HepG2 (cell line): Measurements from ENCODE around the gene PSAP. TPM values are rescaled to one million over a fixed set of nuclear protein-coding genes. Genes with fewer than 3 reads are reported as not detected.

Source experiments
- ATAC-seq: fragments of 200-7000 bp; cut with Tn5 transposase; 3 replicates; pipeline ENCODE4 v1.9.1; 2020; ENCODE audit warnings: mild to moderate bottlenecking, moderate library complexity
- BruUV-seq: library from RNA; stranded (reverse); fragments of 400-500 nt; replicated peaks from 2 replicates; lab custom pipeline; 2021; lab: Mats Ljungman, UMichigan
- CTCF ChIA-PET: fragments of 300-600 bp; formaldehyde crosslinking; extraction: SDS; loops from one replicate; lab custom pipeline; 2021; ENCODE audit warnings: low total read pairs, inconsistent platforms, low intra/inter-chr PET ratio; lab: Yijun Ruan, JAX
- POLR2A ChIA-PET: fragments of 350-600 bp; sonication (Branson Sonifier 250); formaldehyde crosslinking; loops from one replicate; lab custom pipeline; 2020; ENCODE audit warnings: antibody characterized with exemption, inconsistent platforms; lab: Yijun Ruan, JAX
- DNase-seq: peaks from one replicate; pipeline ENCODE4 v3.0.0-alpha.2; 2015; ENCODE audit warnings: low spot score
- FAIRE-seq: peaks from 3 replicates; lab custom pipeline; 2011; peaks lifted over from hg19 to GRCh38; lab: Jason Lieb, UNC
- H2AFZ ChIP-seq: one replicate; pipeline ENCODE4 v1.6.1; 2011; ENCODE audit warnings: low read length, inconsistent platforms
- H3K27ac ChIP-seq: fragments of 300-600 bp; 3 replicates; pipeline ENCODE4 v1.8.0; 2011; ENCODE audit warnings: mixed run types, mild to moderate bottlenecking, mixed read lengths, low read length, inconsistent platforms; ENCODE audit not compliant: insufficient read depth; ENCODE audit errors: extremely low read length
- H3K27me3 ChIP-seq, 2 experiments: fragments of 200-600 bp in 1 of 2; 2 replicates in 1 of 2; 3 replicates in 1 of 2; pipeline versions ENCODE4 v1.6.0 to v1.8.0; 2011; ENCODE audit warnings: low read length in 2 of 2, mild to moderate bottlenecking in 2 of 2, moderate library complexity in 2 of 2, inconsistent platforms in 1 of 2; ENCODE audit not compliant: insufficient read depth in 2 of 2, control insufficient read depth in 1 of 2
- H3K36me3 ChIP-seq, 2 experiments: fragments of 200-600 bp in 1 of 2; replicated peaks in 1 of 2; 2 replicates in 1 of 2; 3 replicates in 1 of 2; pipeline versions ENCODE4 v1.5.1 to v1.8.0; 2011; ENCODE audit warnings: low read length in 2 of 2, inconsistent platforms in 1 of 2; ENCODE audit not compliant: insufficient read depth in 2 of 2, control insufficient read depth in 1 of 2
- H3K4me1 ChIP-seq: 2 replicates; pipeline ENCODE4 v1.5.1; 2012; ENCODE audit warnings: low read length, inconsistent platforms; ENCODE audit not compliant: insufficient read depth
- H3K4me2 ChIP-seq: 2 replicates; pipeline ENCODE4 v1.6.0; 2011; ENCODE audit warnings: low read depth, low read length, inconsistent platforms
- H3K4me3 ChIP-seq, 3 experiments: fragments of 200-600 bp in 1 of 3; sonication (generic), shearing (Covaris generic) in 1 of 3; replicated peaks in 1 of 3; 2 replicates each; pipeline ENCODE4 v1.5.1; 2011 to 2016; ENCODE audit warnings: low read length in 3 of 3, inconsistent platforms in 2 of 3, low read depth in 2 of 3, mild to moderate bottlenecking in 2 of 3, control low read depth in 1 of 3, mixed read lengths in 1 of 3; ENCODE audit not compliant: insufficient read depth in 1 of 3
- H3K79me2 ChIP-seq: one replicate; pipeline ENCODE4 v1.6.1; 2011; ENCODE audit warnings: low read length, inconsistent platforms; ENCODE audit not compliant: insufficient read depth
- H3K9ac ChIP-seq: 2 replicates; pipeline ENCODE4 v1.6.0; 2011; ENCODE audit warnings: mild to moderate bottlenecking, low read depth, low read length, inconsistent platforms; ENCODE audit not compliant: insufficient read depth
- H3K9me3 ChIP-seq: 2 replicates; pipeline ENCODE4 v1.5.1; 2012; ENCODE audit warnings: mild to moderate bottlenecking, low read length
- H4K20me1 ChIP-seq: 2 replicates; pipeline ENCODE4 v1.6.0; 2011; ENCODE audit warnings: inconsistent platforms, mild to moderate bottlenecking, low read length, moderate library complexity; ENCODE audit not compliant: insufficient read depth
- CBX2 ChIP-seq, 2 experiments: fragments of 200-600 bp in 1 of 2; sonication (generic); formaldehyde crosslinking in 1 of 2; IDR thresholded peaks; 2 replicates each; pipeline versions ENCODE4 v1.7.0 to v1.8.1; 2018 to 2022; ENCODE audit warnings: low read depth in 2 of 2, low read length in 1 of 2, mild to moderate bottlenecking in 1 of 2, missing genetic modification reagents in 1 of 2
- FOXK1 ChIP-seq: sonication (generic); formaldehyde crosslinking; IDR thresholded peaks from 2 replicates; pipeline ENCODE4 v1.4.0; 2020; ENCODE audit warnings: low read depth, missing genetic modification reagents, borderline replicate concordance
- GATAD2A ChIP-seq: IDR thresholded peaks from 2 replicates; pipeline ENCODE4 v1.6.1; 2016
- HNF4A ChIP-seq: sonication (generic); formaldehyde crosslinking; IDR thresholded peaks from 2 replicates; pipeline ENCODE4 v1.4.0; 2020; ENCODE audit warnings: missing genetic modification reagents
- NKX3-1 ChIP-seq: sonication (generic); formaldehyde crosslinking; IDR thresholded peaks from 2 replicates; pipeline ENCODE4 v1.5.0; 2020; ENCODE audit warnings: missing genetic modification reagents
- PAF1 ChIP-seq: IDR thresholded peaks from 2 replicates; pipeline ENCODE4 v1.6.1; 2016; ENCODE audit warnings: missing genetic modification reagents, missing compliant biosample characterization
- PREB ChIP-seq: sonication (generic); formaldehyde crosslinking; IDR thresholded peaks from 2 replicates; pipeline ENCODE4 v1.4.0; 2020; ENCODE audit warnings: missing genetic modification reagents
- ZBTB3 ChIP-seq: sonication (generic); formaldehyde crosslinking; IDR thresholded peaks from 2 replicates; pipeline ENCODE4 v1.4.0; 2020; ENCODE audit warnings: low read depth, mild to moderate bottlenecking, moderate library complexity, missing genetic modification reagents, borderline replicate concordance
- ZNF180 ChIP-seq: sonication (generic); formaldehyde crosslinking; IDR thresholded peaks from 2 replicates; pipeline ENCODE4 v1.4.0; 2020; ENCODE audit warnings: low read depth, missing genetic modification reagents, borderline replicate concordance
- ZNF574 ChIP-seq: sonication (generic); formaldehyde crosslinking; IDR thresholded peaks from 2 replicates; pipeline ENCODE4 v1.4.0; 2020; ENCODE audit warnings: missing genetic modification reagents
- WGBS: methylation state at CpG from one replicate; pipeline ENCODE4 v1.1.6; 2017; ENCODE audit warnings: low lambda C conversion rate; 5-methylcytosine and 5-hydroxymethylcytosine counted together
- in situ Hi-C: cut with HindIII; loops from 2 replicates; pipeline ENCODE4 v1.10.0; 2017; ENCODE audit warnings: low pct_unique_long_range_greater_than_20kb; ENCODE audit not compliant: extremely low pct_ligation_motif_present
- intact Hi-C: fragments of 100-400 bp; cut with micrococcal nuclease; formaldehyde crosslinking; loops from one replicate; pipeline ENCODE4 v1.10.0; 2022; ENCODE audit not compliant: unreplicated experiment
- polyA plus RNA-seq, 8 experiments: library from polyadenylated mRNA; depleted of rRNA in 3 of 8; stranded (reverse) in 7 of 8; unstranded in 1 of 8; fragments of >200 nt; fragmentation: Illumina TruSeq in 4 of 8; extraction: Trizol in 4 of 8; gene quantifications; 2 replicates each; pipeline versions ENCODE4 v1.2.1 to v1.2.3, GENCODE V29; 2011 to 2016; ENCODE audit warnings: low read depth in 4 of 8, missing spikeins in 1 of 8, mixed read lengths in 1 of 8; ENCODE audit not compliant: insufficient read depth in 1 of 8
- total RNA-seq, 5 experiments: library from RNA; depleted of rRNA; stranded (reverse); fragments of >200 nt; fragmentation: Illumina TruSeq; extraction: Trizol; gene quantifications; 2 replicates each; pipeline ENCODE4 v1.2.3, GENCODE V29; 2016; ENCODE audit warnings: low read depth in 1 of 5
- TF ChIP-seq, protein P1 (sequence below): sonication (generic); formaldehyde crosslinking; conservative IDR thresholded peaks from 2 replicates; pipeline ENCODE4 v1.4.0; 2020; ENCODE audit warnings: missing genetic modification reagents

The PSAP gene
- total and polyA plus RNA-seq, 2 of the 13 experiments (the other 11 are each of a cell fraction or from before 2014, with no cell fraction given) = 323 to 643 TPM

DNA sequence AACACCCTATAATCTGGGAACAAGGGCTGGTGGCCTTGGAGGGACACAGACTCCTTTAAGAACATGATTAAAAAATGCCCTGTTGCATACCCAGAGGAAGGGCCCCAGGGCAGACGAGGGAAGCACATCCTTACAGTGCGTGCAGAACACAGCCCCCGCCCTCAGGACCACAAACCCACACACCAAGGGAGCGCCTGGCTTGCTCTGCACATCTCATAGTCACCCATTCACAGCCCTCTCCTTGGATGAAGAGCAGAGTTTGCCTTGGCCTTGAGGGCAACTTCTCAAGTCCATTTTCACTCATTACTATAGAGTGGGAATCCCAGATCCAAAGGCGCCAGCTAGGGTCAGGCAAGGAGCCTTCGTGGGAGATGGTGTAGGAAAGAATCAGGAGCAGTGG lies 71.4 kb downstream of the PSAP start:
- in situ Hi-C loops (no loop called here), intact Hi-C loops (no loop called here)
- H3K4me1 ChIP-seq = no peaks in the 10 kb centered on the region
- no peak overlapping the region for H3K27ac ChIP-seq
- H3K9ac ChIP-seq = no peak overlapping the region
- no peaks in the 10 kb centered on the region for H4K20me1 ChIP-seq
- ATAC-seq = no peak
- no peak for FAIRE-seq
- H3K4me3 ChIP-seq = no peak overlapping the region
- H3K36me3 ChIP-seq = no peaks in the 10 kb centered on the region
- no peak for TF ChIP-seq GATAD2A
- TF ChIP-seq PREB = no peak
- TF ChIP-seq HNF4A (CRISPR knock-in tag) = no peak
- no peak for TF ChIP-seq CBX2 (IDR thresholded peaks at IDR 0.05; ENCODE audit: low read depth, low read length)
- no peak for TF ChIP-seq CBX2 (CRISPR knock-in tag; IDR thresholded peaks at IDR 0.05; ENCODE audit: low read depth)
- no peak for TF ChIP-seq PAF1 (CRISPR knock-in tag)
- DNase-seq = no peak
- no peak overlapping the region for H2AFZ ChIP-seq
- no TSS peak for BruUV-seq
- 12% methylated on average over 5 of the region's 6 CpGs for WGBS
- ChIA-PET POLR2A (no interaction called here), CTCF (no interaction called here)
- H3K27me3 ChIP-seq = peaks cover under 1 to 68% of the 10 kb centered on the region in 2 experiments; a peak in 3 of 5 replicates
- no peaks in the 10 kb centered on the region for H3K79me2 ChIP-seq
- H3K4me2 ChIP-seq = no peak overlapping the region
- no peaks in the 10 kb centered on the region for H3K9me3 ChIP-seq

DNA sequence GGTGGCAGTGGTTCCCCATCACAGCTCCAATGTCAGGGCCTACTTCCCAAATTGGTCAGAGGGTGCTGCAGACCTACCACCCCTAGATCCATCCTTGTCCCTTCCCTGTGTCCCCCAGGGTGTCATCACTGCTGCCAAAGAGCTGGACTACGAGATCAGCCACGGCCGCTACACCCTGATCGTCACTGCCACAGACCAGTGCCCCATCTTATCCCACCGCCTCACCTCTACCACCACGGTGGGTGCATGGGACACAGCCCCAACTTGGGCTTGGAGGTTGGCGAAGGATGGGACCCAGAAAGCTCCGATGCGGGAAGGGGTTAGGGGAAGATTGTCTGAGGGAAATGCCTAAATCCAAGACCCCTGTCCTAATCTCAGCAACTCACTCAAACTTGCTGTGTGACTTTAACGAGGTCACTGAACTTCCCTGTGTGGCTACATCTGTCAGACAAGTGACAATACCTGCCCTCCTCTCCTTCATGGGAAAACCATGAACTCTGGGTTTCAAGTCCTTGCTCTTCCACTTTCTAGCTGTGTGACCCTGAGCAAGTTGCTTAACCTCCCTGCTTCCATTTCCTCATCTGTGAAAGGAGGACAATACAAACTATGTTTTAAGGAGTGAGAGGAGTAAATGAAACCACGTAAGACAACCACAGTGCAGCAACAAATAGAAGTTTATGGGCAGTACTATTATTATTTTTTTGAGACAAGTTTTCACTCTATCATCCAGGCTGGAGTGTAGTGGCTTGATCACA lies 72.8 kb downstream of the PSAP start:
- 35% methylated on average over 9 of the region's 11 CpGs for WGBS
- Histone ChIP-seq H4K20me1 (no peaks in the 10 kb centered on the region), H3K4me3 (no peak overlapping the region), H3K9me3 (no peaks in the 10 kb centered on the region), H3K27me3 (peaks cover 0 to 70% of the 10 kb centered on the region in 2 experiments; a peak in 4 of 5 replicates), H3K27ac (no peak overlapping the region), H2AFZ (no peak overlapping the region), H3K9ac (no peak overlapping the region), H3K4me1 (peaks cover 6% of the 10 kb centered on the region; the same call in 1 of the 2 replicates), H3K4me2 (no peak overlapping the region), H3K79me2 (no peaks in the 10 kb centered on the region), H3K36me3 (no peaks in the 10 kb centered on the region)
- no TSS peak for BruUV-seq
- in situ Hi-C loops = no loop called here
- intact Hi-C loops = no loop called here
- ATAC-seq (no peak), FAIRE-seq (no peak), DNase-seq (no peak)
- CTCF ChIA-PET = no interaction called here
- POLR2A ChIA-PET = no interaction called here
- TF ChIP-seq, protein P1, sequence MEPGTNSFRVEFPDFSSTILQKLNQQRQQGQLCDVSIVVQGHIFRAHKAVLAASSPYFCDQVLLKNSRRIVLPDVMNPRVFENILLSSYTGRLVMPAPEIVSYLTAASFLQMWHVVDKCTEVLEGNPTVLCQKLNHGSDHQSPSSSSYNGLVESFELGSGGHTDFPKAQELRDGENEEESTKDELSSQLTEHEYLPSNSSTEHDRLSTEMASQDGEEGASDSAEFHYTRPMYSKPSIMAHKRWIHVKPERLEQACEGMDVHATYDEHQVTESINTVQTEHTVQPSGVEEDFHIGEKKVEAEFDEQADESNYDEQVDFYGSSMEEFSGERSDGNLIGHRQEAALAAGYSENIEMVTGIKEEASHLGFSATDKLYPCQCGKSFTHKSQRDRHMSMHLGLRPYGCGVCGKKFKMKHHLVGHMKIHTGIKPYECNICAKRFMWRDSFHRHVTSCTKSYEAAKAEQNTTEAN = no peak
- TF ChIP-seq ZNF180 (no peak), FOXK1 (CRISPR knock-in tag) (no peak), ZBTB3 (CRISPR knock-in tag) (no peak), ZNF574 (CRISPR knock-in tag) (no peak), NKX3-1 (CRISPR knock-in tag) (no peak)
